ENCODE data around the gene P4HA1.
"Not testable (repeated sequence)": the region's sequence is repeated elsewhere in the genome, so short reads cannot be mapped to it uniquely, and the experiment has no call there.

P4HA1 gene

GRCh38 chr10:73032536-73032935, 64.1 kb downstream of the P4HA1 start:
- no peak for FAIRE-seq
- DNase-seq (ENCODE audit: insufficient read length, low spot score) = no peak
- TF ChIP-seq TAF1 (IDR thresholded peaks at IDR 0.05; ENCODE audit: low read depth, low read length) (no peak), POU2F2 (IDR thresholded peaks at IDR 0.05; ENCODE audit: low read depth, low read length) (no peak), SPI1 (IDR thresholded peaks at IDR 0.05; ENCODE audit: low read depth, low read length) (no peak), POLR2A (IDR thresholded peaks at IDR 0.05; ENCODE audit: low read depth, low read length) (no peak), POLR2AphosphoS5 (IDR thresholded peaks at IDR 0.05; ENCODE audit: low read depth, low read length) (no peak), PAX5 (IDR thresholded peaks at IDR 0.05; ENCODE audit: insufficient read depth, low read length, severe bottlenecking) (no peak)

- FAIRE-seq = not testable (repeated sequence)
Observed at GRCh38 chr10:73026623-73027022, 70.0 kb downstream of the P4HA1 start.

DNA sequence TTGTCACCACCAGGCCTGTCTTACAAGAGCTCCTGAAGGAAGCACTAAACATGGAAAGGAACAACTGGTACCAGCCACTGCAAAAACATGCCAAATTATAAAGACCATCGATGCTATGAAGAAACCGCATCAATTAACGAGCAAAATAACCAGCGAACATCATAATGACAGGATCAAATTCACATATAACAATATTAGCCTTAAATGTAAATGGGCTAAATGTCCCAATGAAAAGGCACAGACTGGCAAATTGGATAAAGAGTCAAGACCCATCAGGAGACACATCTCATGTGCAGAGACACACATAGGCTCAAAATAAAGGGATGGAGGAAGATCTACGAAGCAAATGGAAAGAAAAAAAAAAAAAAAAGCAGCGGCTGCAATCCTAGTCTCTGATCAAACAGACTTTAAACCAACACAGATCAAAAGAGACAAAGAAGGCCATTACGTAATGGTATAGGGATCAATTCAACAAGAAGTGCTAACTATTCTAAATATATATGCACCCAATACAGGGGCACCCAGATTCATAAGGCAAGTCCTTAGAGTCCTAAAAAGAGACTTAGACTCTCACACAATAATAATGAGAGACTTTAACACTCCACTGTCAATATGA, 73.1 kb downstream of the P4HA1 start:
- not testable (repeated sequence) for FAIRE-seq; DNase-seq (ENCODE audit: insufficient read length, low spot score)

More at GRCh38 chr10:73026623-73027022, 70.0 kb downstream of the P4HA1 start:
- DNase-seq (ENCODE audit: insufficient read length, low spot score) = not testable (repeated sequence)

- not testable (repeated sequence) for FAIRE-seq; DNase-seq (ENCODE audit: insufficient read length, low spot score)
Observed at GRCh38 chr10:73022961-73023360, 73.7 kb downstream of the P4HA1 start.

DNA sequence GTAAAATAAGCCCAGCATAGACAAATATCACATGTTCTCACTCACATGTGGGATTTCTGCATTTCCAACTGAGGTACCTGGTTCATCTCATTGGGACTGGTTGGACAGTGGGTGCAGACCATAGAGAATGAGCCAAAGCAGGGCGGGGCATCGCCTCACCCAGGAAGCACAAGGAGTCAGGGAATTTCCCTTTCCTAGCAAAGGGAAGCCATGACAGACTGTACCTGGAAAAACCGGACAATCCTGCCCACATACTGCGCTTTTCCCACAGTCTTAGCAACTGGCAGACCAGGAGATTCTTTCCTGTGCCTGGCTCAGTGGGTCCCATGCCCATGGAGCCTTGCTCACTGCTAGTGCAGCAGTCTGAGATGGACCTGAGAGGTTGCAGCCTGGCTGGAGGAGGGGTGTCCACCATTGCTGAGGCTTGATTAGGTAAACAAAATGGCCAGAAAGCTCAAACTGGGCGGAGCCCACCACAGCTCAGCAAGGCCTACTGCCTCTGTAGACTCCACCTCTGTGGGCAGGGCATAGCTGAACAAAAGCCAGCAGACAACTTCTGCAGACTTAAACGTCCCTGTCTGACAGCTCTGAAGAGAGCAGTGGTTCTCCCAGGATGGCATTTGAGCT, 75.0 kb downstream of the P4HA1 start:
- FAIRE-seq; DNase-seq (ENCODE audit: insufficient read length, low spot score): not testable (repeated sequence)

DNA sequence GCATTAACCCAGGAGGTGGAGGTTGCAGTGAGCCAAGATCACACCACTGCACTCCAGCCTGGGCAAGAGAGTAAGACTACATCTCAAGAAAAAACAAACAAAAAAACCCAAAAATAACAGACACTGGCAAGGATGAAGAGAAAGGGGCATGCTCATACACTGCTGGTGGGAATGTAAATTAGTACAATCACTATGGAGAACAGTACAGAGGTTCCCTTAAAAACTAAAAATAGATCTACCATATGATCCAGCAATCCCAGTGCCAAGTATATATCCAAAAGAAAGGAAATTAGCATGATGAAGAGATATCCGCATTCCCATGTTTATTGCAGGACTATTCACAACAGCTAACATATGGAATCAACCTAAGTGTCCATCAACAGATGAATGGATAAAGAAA, 75.6 kb downstream of the P4HA1 start:
- FAIRE-seq (no peak), DNase-seq (ENCODE audit: insufficient read length, low spot score) (no peak)
- TF ChIP-seq POLR2A (IDR thresholded peaks at IDR 0.05; ENCODE audit: low read depth, low read length) (no peak), POU2F2 (IDR thresholded peaks at IDR 0.05; ENCODE audit: low read depth, low read length) (no peak), PAX5 (IDR thresholded peaks at IDR 0.05; ENCODE audit: insufficient read depth, low read length, severe bottlenecking) (no peak), TAF1 (IDR thresholded peaks at IDR 0.05; ENCODE audit: low read depth, low read length) (no peak), POLR2AphosphoS5 (IDR thresholded peaks at IDR 0.05; ENCODE audit: low read depth, low read length) (no peak), SPI1 (IDR thresholded peaks at IDR 0.05; ENCODE audit: low read depth, low read length) (no peak)

- FAIRE-seq = no peak
- no peak for TF ChIP-seq POLR2A (IDR thresholded peaks at IDR 0.05; ENCODE audit: low read depth, low read length)
- TF ChIP-seq PAX5 (IDR thresholded peaks at IDR 0.05; ENCODE audit: insufficient read depth, low read length, severe bottlenecking) = no peak
- TF ChIP-seq SPI1 (IDR thresholded peaks at IDR 0.05; ENCODE audit: low read depth, low read length) = no peak
- no peak for TF ChIP-seq TAF1 (IDR thresholded peaks at IDR 0.05; ENCODE audit: low read depth, low read length)
- TF ChIP-seq POU2F2 (IDR thresholded peaks at IDR 0.05; ENCODE audit: low read depth, low read length) = no peak
- TF ChIP-seq POLR2AphosphoS5 (IDR thresholded peaks at IDR 0.05; ENCODE audit: low read depth, low read length) = no peak
- no peak for DNase-seq (ENCODE audit: insufficient read length, low spot score)
Observed at GRCh38 chr10:73019100-73019499, 77.6 kb downstream of the P4HA1 start.

DNA sequence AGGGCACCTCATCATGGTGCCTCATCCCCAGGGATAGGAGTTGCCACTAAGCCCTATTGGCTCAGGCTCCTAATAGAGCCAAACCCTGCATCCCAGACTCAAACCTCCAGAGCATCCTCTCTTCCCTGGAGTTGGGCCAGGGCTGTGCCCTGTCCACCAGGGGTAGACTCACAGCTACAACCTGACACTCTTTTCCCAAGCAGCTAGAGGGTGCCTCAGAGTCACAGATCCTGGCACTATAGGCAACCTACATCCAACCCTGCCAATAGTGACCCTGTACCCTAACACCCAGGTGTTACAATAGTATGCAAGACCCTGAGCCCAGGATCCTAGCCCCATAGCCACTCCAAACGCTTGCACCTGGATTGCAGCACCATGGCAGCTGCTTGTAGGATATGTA, 78.0 kb downstream of the P4HA1 start:
- no peak for FAIRE-seq
- TF ChIP-seq POU2F2 (IDR thresholded peaks at IDR 0.05; ENCODE audit: low read depth, low read length) = no peak
- no peak for TF ChIP-seq PAX5 (IDR thresholded peaks at IDR 0.05; ENCODE audit: insufficient read depth, low read length, severe bottlenecking)
- TF ChIP-seq POLR2A (IDR thresholded peaks at IDR 0.05; ENCODE audit: low read depth, low read length) = no peak
- TF ChIP-seq POLR2AphosphoS5 (IDR thresholded peaks at IDR 0.05; ENCODE audit: low read depth, low read length) = no peak
- no peak for TF ChIP-seq TAF1 (IDR thresholded peaks at IDR 0.05; ENCODE audit: low read depth, low read length)
- no peak for TF ChIP-seq SPI1 (IDR thresholded peaks at IDR 0.05; ENCODE audit: low read depth, low read length)
- no peak for DNase-seq (ENCODE audit: insufficient read length, low spot score)

- FAIRE-seq (no peak), DNase-seq (ENCODE audit: insufficient read length, low spot score) (no peak)
- TF ChIP-seq POLR2A (IDR thresholded peaks at IDR 0.05; ENCODE audit: low read depth, low read length) (no peak), TAF1 (IDR thresholded peaks at IDR 0.05; ENCODE audit: low read depth, low read length) (no peak), POU2F2 (IDR thresholded peaks at IDR 0.05; ENCODE audit: low read depth, low read length) (no peak), PAX5 (IDR thresholded peaks at IDR 0.05; ENCODE audit: insufficient read depth, low read length, severe bottlenecking) (no peak), SPI1 (IDR thresholded peaks at IDR 0.05; ENCODE audit: low read depth, low read length) (no peak), POLR2AphosphoS5 (IDR thresholded peaks at IDR 0.05; ENCODE audit: low read depth, low read length) (no peak)
Observed at GRCh38 chr10:73017955-73018480, 78.6 kb downstream of the P4HA1 start.

GRCh38 chr10:73015779-73016178, 80.9 kb downstream of the P4HA1 start:
- TF ChIP-seq SPI1 (IDR thresholded peaks at IDR 0.05; ENCODE audit: low read depth, low read length) (no peak), TAF1 (IDR thresholded peaks at IDR 0.05; ENCODE audit: low read depth, low read length) (no peak)
- DNase-seq (ENCODE audit: insufficient read length, low spot score) (no peak), FAIRE-seq (no peak)

DNA sequence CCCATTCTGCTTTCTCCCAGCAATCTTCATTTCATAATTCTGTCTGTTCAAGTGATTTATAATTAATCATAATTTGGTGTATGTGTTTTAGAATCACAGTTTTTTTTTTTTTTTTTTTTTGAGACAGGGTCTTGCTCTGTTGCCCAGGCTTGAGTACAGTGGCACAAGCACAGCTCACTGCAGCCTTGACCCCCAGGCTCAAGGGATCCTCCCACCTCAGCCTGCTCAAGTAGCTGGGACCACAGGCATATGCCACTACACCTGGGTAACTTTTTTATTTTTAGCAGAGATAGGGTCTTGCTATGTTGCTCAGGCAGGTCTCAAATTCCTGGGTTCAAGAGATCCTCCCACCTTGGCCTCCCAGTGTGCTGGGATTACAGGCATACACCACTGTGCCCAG, 92.8 kb downstream of the P4HA1 start:
- FAIRE-seq (no peak), DNase-seq (ENCODE audit: insufficient read length, low spot score) (no peak)
- TF ChIP-seq POLR2AphosphoS5 (IDR thresholded peaks at IDR 0.05; ENCODE audit: low read depth, low read length) (no peak), PAX5 (IDR thresholded peaks at IDR 0.05; ENCODE audit: insufficient read depth, low read length, severe bottlenecking) (no peak), SPI1 (IDR thresholded peaks at IDR 0.05; ENCODE audit: low read depth, low read length) (no peak), POU2F2 (IDR thresholded peaks at IDR 0.05; ENCODE audit: low read depth, low read length) (no peak), TAF1 (IDR thresholded peaks at IDR 0.05; ENCODE audit: low read depth, low read length) (no peak), POLR2A (IDR thresholded peaks at IDR 0.05; ENCODE audit: low read depth, low read length) (no peak)
